DMS79 (cell line): ENCODE measurements around the gene RPL3.
"Not testable (repeated sequence)": the region's sequence is repeated elsewhere in the genome, so short reads cannot be mapped to it uniquely, and the experiment has no call there.

ENCODE experiments used
- DNase-seq: peaks from one replicate; lab custom pipeline; 2025; lab: John Stamatoyannopoulos, UW

RPL3 gene

GRCh38 chr22:39319284-39320022 is at the start of gene RPL3:
Gene RPL3 (minus strand): TSS chr22:39319623. CDS start chr22:39319597, 26 bp downstream.
- peak; percentile 93 for DNase-seq

DNA sequence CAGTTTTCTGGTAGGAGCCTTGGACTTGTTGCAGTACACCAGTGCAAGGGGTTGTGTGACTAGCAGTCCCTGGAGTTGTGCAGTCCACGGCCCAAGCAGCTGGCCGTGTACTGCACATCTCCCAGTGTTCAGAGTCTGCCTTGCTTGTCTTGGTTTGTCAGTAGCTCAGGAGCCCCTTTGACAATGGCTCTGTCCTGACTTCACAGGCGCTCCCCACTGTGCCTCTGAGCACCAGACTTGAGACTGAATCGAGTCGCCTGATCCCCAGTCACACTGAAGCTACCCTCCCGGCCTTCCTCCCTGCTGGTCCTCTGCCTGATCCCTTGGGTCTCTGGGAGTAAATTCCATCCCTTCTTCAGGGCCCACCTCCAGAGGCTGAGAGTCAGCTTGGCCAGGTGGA is 49.8 kb upstream of the RPL3 start:
- no peak for DNase-seq

DNA sequence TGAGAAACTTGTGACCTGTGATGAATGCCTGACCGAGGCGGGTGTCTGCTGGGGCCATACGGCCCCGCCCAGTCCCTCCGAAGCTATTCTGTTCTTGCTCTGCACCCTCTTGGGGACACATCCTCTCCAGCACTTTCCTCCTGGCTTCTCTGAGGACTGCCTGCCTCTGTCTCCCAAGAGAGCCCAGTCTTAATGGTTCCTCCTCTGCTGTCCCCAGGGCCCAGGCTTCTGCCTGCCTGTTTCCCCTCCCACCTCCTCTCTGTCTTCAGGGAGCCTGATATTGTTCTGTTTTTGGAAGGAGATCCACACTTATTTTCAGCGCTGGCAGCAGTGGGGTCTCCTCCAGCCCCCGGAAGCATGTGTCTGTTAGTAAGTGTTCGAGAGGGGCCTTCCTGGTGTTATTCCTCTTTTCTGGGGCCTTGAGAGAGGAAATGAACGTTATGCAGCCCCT is 49.1 kb upstream of the RPL3 start:
- no peak for DNase-seq

DNA sequence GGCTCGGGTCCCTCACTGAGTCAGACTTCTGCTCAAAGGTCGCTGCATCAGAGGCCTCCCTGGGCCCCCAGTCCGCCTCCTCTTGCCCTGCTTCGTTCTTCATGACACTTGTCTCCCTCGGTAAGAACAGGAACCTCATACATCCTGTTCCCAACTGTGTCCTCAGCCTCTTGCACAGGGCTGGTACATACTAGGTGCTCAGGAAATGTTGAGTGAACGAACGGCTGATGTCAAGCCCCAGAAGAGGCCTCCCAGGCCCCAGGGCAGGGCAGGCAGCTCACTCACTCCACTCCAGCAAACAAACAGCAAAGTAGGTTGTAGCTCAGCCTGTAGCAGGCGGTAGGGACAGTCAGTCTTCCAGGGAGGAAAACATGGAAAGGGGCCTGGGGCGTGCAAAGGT is 47.6 kb upstream of the RPL3 start:
- DNase-seq: no peak

DNA sequence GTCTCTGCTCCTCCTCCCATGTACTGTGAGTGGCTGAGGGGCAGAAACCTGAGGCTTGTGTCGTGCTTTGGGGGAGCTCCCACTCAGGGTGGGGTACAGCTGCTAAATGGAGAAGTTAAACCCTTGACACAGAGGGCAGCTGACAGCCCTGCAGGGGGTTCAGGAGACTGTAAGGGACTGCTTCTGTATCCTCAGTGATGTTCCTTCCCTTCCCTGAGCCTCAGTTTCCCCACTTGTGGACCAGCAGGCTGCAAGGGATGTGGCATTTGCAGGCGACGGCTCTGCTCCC is 46.0 kb upstream of the RPL3 start:
- no peak for DNase-seq

DNA sequence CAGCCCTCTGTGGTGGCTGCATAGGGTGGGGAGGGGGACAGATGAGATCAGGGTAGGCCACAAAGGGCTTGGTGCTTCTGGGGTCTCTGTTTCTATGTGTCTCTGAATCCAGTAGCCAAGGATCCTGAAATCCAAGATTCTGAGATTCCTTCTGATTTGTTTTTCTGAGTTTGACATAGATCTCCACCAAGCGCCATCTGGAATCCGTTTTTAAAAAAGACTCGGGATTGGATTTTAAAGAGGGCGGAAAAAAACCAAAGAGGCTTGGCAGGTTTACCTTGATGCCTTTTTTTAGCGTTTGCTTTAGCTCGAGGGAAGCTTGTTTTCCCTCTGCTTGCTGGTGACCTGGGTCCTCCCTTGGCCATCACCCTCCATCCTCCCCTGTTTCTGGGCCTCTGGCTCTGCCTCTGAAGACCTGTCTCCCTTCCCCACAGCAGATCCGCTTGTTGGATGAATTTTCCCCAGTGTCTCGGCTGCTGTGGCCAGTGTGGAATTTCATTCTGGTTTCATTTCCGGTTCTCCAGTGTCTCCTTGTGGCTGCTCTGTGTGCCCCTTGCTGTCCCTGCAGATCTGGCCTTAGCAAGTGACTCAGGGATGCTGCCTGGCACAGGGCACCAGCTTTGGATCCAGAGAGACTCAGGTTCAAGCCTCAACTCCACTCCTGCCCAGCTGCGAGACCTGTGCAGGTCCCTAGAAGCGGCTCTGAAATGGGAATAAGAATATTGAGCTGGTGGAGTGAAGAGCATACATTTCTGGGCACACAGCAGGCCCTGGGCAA is 45.5 kb upstream of the RPL3 start:
- no peak for DNase-seq

- DNase-seq: no peak
Measured at GRCh38 chr22:39363751-39364515, 44.5 kb upstream of the RPL3 start.

GRCh38 chr22:39362932-39363331 is 43.5 kb upstream of the RPL3 start:
- DNase-seq: no peak

DNA sequence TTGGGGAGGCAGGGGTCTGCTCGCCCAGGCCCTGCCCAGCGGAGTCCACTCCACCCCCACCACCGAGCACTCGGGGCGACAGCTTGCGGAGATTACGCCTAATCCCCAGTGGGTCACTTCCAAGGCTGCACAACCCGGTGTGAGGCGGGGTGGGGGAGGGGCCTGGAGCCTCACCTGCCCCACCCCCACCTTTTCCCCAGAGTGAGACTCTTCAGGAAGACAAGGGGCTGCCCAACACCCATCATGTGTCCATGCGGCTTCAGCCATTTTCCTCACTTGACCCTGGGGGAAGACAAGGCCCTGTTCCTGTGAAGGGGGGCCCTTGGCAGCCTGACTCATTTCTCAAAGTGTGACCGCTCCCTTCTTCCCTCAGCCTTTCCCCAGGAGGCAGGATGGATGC is 42.8 kb upstream of the RPL3 start:
- no peak for DNase-seq

GRCh38 chr22:39361496-39361895 is 42.1 kb upstream of the RPL3 start:
- DNase-seq: no peak

GRCh38 chr22:39360674-39361413 is 41.4 kb upstream of the RPL3 start:
- DNase-seq: no peak

- DNase-seq: no peak
Measured at GRCh38 chr22:39360242-39360641, 40.8 kb upstream of the RPL3 start.

GRCh38 chr22:39359659-39360195 is 40.3 kb upstream of the RPL3 start:
- no peak for DNase-seq

- DNase-seq: not testable (repeated sequence)
Measured at GRCh38 chr22:39358197-39358596, 38.8 kb upstream of the RPL3 start.

GRCh38 chr22:39357110-39358108 is 38.0 kb upstream of the RPL3 start:
- DNase-seq: not testable (repeated sequence)

DNA sequence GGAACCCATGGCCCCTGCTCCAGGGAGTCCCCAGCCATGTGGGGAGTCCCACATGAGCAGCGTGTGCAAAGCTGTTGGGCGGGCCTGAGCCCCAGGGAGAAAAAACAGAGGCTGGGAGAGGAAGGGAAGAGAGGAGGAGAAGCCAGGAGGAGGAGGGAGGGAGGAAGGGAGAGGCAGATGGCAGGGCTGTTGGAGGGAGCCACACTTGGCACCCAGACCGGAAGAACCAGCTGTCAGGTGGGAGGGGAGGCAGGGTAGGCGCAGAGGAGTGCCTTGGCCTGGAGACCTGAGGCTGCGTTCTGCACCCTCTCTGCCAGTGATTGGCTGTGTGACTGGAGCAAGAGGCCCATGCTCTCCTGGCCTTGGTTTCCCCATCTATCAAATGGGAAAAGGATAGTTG is 37.0 kb upstream of the RPL3 start:
- no peak for DNase-seq

DNA sequence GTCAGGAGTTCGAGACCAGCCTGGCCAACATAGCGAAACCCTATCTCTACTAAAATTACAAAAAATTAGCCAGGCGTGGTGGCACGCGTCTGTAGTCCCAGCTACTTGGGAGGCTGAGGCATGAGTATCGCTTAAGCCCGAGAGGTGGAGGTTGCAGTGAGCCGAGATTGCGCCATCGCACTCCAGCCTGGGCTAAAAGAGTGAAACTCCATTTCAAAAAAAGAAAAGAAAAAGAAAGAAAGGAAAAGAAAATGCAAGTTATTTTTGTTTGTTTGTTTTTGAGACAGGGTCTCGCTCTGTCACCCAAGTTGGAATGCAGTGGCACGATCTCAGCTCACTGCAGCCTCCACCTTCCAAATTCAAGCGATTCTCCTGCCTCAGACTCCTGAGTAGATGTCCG is 36.4 kb upstream of the RPL3 start:
- DNase-seq: not testable (repeated sequence)

DNA sequence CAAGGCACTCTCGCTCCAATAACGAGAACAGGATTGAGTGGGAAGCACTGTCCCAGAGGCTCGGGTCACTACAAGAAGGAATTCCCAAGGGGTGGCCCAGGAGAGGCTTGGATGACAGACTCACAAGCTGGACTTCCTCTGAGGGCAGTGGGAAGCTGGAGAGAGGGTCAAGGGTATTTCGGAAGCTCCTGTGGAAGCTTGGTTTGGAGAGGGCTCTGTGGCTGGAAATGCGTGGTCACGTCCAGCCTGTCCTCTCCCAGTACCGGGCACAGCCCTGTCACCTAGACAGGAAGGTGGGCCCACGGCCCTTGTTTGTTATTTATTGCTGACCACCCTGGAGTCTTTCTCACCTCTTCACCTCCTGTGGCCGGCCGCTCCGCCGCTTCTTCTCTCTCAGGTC is 35.7 kb upstream of the RPL3 start:
- DNase-seq: no peak

- no peak for DNase-seq
Measured at GRCh38 chr22:39353346-39353745, 33.9 kb upstream of the RPL3 start.

- DNase-seq: no peak
Measured at GRCh38 chr22:39352306-39352891, 33.0 kb upstream of the RPL3 start.
